T-cell (primary cell): ENCODE data around the gene COL8A1. TPM values are rescaled to one million over a fixed set of nuclear protein-coding genes. Genes with fewer than 3 reads are reported as not detected.

Source experiments
- ATAC-seq, 4 experiments: fragments of 200-7000 bp in 3 of 4; fragments of 150-1000 bp in 1 of 4; cut with Tn5 transposase; replicated peaks in 1 of 4; 1 replicate in 3 of 4; 2 replicates in 1 of 4; pipeline ENCODE4 v1.10.0; 2021; ENCODE audit warnings: moderate library complexity in 3 of 4, mild to moderate bottlenecking in 2 of 4, moderate number of reproducible peaks in 1 of 4
- CTCF ChIA-PET, 2 donors: fragments of 300-600 bp; sonication (Branson Sonifier 250); formaldehyde crosslinking; loops; one replicate each; lab custom pipeline; 2022; ENCODE audit warnings: antibody characterized with exemption in 2 of 2; lab: Charles Lee
- POLR2A ChIA-PET, 2 donors: fragments of 300-600 bp; sonication (Branson Sonifier 250); formaldehyde crosslinking; loops; one replicate each; lab custom pipeline; 2022; ENCODE audit warnings: antibody characterized with exemption in 2 of 2; lab: Charles Lee
- DNase-seq, 35 experiments: peaks; one replicate each; pipeline versions ENCODE4 v3.0.0 to v3.0.0-alpha.2; 2013 to 2023
- H3K27ac ChIP-seq: one replicate; pipeline ENCODE4 v1.5.1; 2013; ENCODE audit warnings: low read length
- H3K27me3 ChIP-seq, 2 experiments: replicated peaks in 1 of 2; 1 replicate in 1 of 2; 2 replicates in 1 of 2; pipeline versions ENCODE4 v1.6.1 to v1.7.0; 2013; ENCODE audit warnings: low read length in 1 of 2, mixed read lengths in 1 of 2; ENCODE audit not compliant: control insufficient read depth in 2 of 2, insufficient read depth in 2 of 2; ENCODE audit errors: extremely low read depth in 1 of 2
- H3K36me3 ChIP-seq, 2 donors: 1 replicate in 1 of 2; 2 replicates in 1 of 2; pipeline versions ENCODE4 v1.6.1 to v1.7.0; 2013; ENCODE audit warnings: low read length in 1 of 2; ENCODE audit not compliant: control insufficient read depth in 2 of 2, insufficient read depth in 1 of 2; ENCODE audit errors: extremely low read depth in 1 of 2
- H3K4me1 ChIP-seq, 2 experiments: 1 replicate in 1 of 2; 2 replicates in 1 of 2; pipeline versions ENCODE4 v1.6.1 to v1.7.0; 2013; ENCODE audit warnings: low read length in 2 of 2, mixed read lengths in 1 of 2; ENCODE audit not compliant: insufficient read depth in 2 of 2, control insufficient read depth in 1 of 2; ENCODE audit errors: extremely low read depth in 1 of 2
- H3K4me3 ChIP-seq, 2 donors: 1 replicate in 1 of 2; 2 replicates in 1 of 2; pipeline versions ENCODE4 v1.5.1 to v1.7.0; 2013; ENCODE audit warnings: mild to moderate bottlenecking in 2 of 2, low read length in 1 of 2, moderate library complexity in 1 of 2; ENCODE audit not compliant: control insufficient read depth in 1 of 2; ENCODE audit errors: extremely low read depth in 1 of 2
- H3K9me3 ChIP-seq: 2 replicates; pipeline ENCODE4 v1.7.0; 2013
- H3K27ac Mint-ChIP-seq, 2 donors: one replicate each; pipeline ENCODE4 v1.8.0; 2020 to 2021; ENCODE audit warnings: mild to moderate bottlenecking in 2 of 2, mixed read lengths in 2 of 2
- H3K27me3 Mint-ChIP-seq, 2 donors: one replicate each; pipeline ENCODE4 v1.8.0; 2021 to 2022; ENCODE audit warnings: mixed read lengths in 2 of 2
- H3K36me3 Mint-ChIP-seq: one replicate; pipeline ENCODE4 v1.8.0; 2021; ENCODE audit warnings: mixed read lengths
- H3K4me1 Mint-ChIP-seq, 3 donors: one replicate each; pipeline ENCODE4 v1.8.0; 2020 to 2022; ENCODE audit warnings: mixed read lengths in 3 of 3, mild to moderate bottlenecking in 1 of 3
- H3K4me3 Mint-ChIP-seq, 3 donors: one replicate each; pipeline ENCODE4 v1.8.0; 2020 to 2022; ENCODE audit warnings: mild to moderate bottlenecking in 3 of 3, mixed read lengths in 3 of 3, moderate library complexity in 3 of 3
- H3K9me3 Mint-ChIP-seq, 3 donors: one replicate each; pipeline ENCODE4 v1.8.0; 2020 to 2022; ENCODE audit warnings: mixed read lengths in 3 of 3
- WGBS: methylation state at CpG from one replicate; pipeline ENCODE4 v1.1.5; 2013; ENCODE audit warnings: missing lambda C conversion rate; ENCODE audit not compliant: insufficient coverage; 5-methylcytosine and 5-hydroxymethylcytosine counted together
- total RNA-seq, 35 experiments: library from RNA in 6 of 35; stranded (reverse) in 6 of 35; fragments of 120-200 nt in 1 of 35; gene quantifications; one replicate each; pipeline versions ENCODE4 v1.2.1 to v1.2.4 and lab custom pipeline; 2013 to 2026

The COL8A1 gene
- total RNA-seq, 5 donors from 2014 or later (not counting 1 experiment from before 2014, with no cell fraction given) = 0.12 to 0.36 (median 0.15) TPM

GRCh38 chr3:99644017-99644416 is 5.6 kb downstream of the COL8A1 start:
- ChIA-PET CTCF (no interaction called here), POLR2A (no interaction called here)
- Histone ChIP-seq H3K9me3 (no peaks in the 10 kb centered on the region), H3K27me3 (peaks cover 0 to 4% of the 10 kb centered on the region in 2 experiments), H3K36me3 (no peaks in the 10 kb centered on the region), H3K27ac (no peak overlapping the region), H3K4me1 (no peaks in the 10 kb centered on the region), H3K4me3 (no peak overlapping the region)
- no peak overlapping the region for H3K4me3 Mint-ChIP-seq
- DNase-seq = no peak
- no peak overlapping the region for H3K27ac Mint-ChIP-seq
- no peaks in the 10 kb centered on the region for H3K36me3 Mint-ChIP-seq
- H3K9me3 Mint-ChIP-seq = no peaks in the 10 kb centered on the region
- peaks cover 0 to under 1% (median 0%) of the 10 kb centered on the region in 3 donors for H3K4me1 Mint-ChIP-seq
- no peak for ATAC-seq
- peaks cover 10 to 28% of the 10 kb centered on the region in 2 donors for H3K27me3 Mint-ChIP-seq

- POLR2A ChIA-PET = no interaction called here
- H3K27me3 ChIP-seq = peaks cover 0 to 4% of the 10 kb centered on the region in 2 experiments
- no peak overlapping the region for H3K4me3 ChIP-seq
- H3K9me3 Mint-ChIP-seq = no peaks in the 10 kb centered on the region
- no peaks in the 10 kb centered on the region for H3K4me1 ChIP-seq
- CTCF ChIA-PET = no interaction called here
- H3K27ac ChIP-seq = no peak overlapping the region
- no peak for ATAC-seq
- H3K4me1 Mint-ChIP-seq = no peaks in the 10 kb centered on the region
- no peaks in the 10 kb centered on the region for H3K36me3 ChIP-seq
- no peaks in the 10 kb centered on the region for H3K36me3 Mint-ChIP-seq
- WGBS = no CpG with 5 or more reads among the region's 3 CpGs
- no peak for DNase-seq
- no peak overlapping the region for H3K4me3 Mint-ChIP-seq
- H3K27ac Mint-ChIP-seq = no peak overlapping the region
- peaks cover 8 to 27% of the 10 kb centered on the region in 2 donors for H3K27me3 Mint-ChIP-seq
- no peaks in the 10 kb centered on the region for H3K9me3 ChIP-seq
Observed at GRCh38 chr3:99644746-99645145, 6.4 kb downstream of the COL8A1 start.

GRCh38 chr3:99645277-99646106 is 7.1 kb downstream of the COL8A1 start:
- H3K4me1 ChIP-seq = no peaks in the 10 kb centered on the region
- H3K9me3 ChIP-seq = no peaks in the 10 kb centered on the region
- H3K4me3 Mint-ChIP-seq = no peak overlapping the region
- ATAC-seq (no peak), DNase-seq (no peak)
- 100% methylated on average over 1 of the region's 5 CpGs for WGBS
- H3K27me3 Mint-ChIP-seq = peaks cover 5 to 25% of the 10 kb centered on the region in 2 donors
- H3K27ac ChIP-seq = no peak overlapping the region
- ChIA-PET CTCF (no interaction called here), POLR2A (no interaction called here)
- H3K9me3 Mint-ChIP-seq = no peaks in the 10 kb centered on the region
- peaks cover 0 to under 1% of the 10 kb centered on the region in 2 experiments for H3K27me3 ChIP-seq
- no peak overlapping the region for H3K27ac Mint-ChIP-seq
- H3K36me3 ChIP-seq = no peaks in the 10 kb centered on the region
- H3K36me3 Mint-ChIP-seq = no peaks in the 10 kb centered on the region
- no peaks in the 10 kb centered on the region for H3K4me1 Mint-ChIP-seq
- H3K4me3 ChIP-seq = no peak overlapping the region

- WGBS = no CpG with 5 or more reads among the region's 1 CpG
- ChIA-PET POLR2A (no interaction called here), CTCF (no interaction called here)
- ATAC-seq = no peak
- Histone ChIP-seq H3K36me3 (no peaks in the 10 kb centered on the region), H3K4me3 (no peak overlapping the region), H3K4me1 (no peaks in the 10 kb centered on the region), H3K27me3 (no peaks in the 10 kb centered on the region), H3K27ac (no peak overlapping the region), H3K9me3 (no peaks in the 10 kb centered on the region)
- Mint-ChIP-seq H3K36me3 (no peaks in the 10 kb centered on the region), H3K4me3 (no peak overlapping the region), H3K9me3 (no peaks in the 10 kb centered on the region), H3K27ac (no peak overlapping the region), H3K4me1 (no peaks in the 10 kb centered on the region), H3K27me3 (peaks cover 2 to 19% of the 10 kb centered on the region in 2 donors)
- DNase-seq = no peak
Observed at GRCh38 chr3:99646107-99646435, 7.7 kb downstream of the COL8A1 start.

- H3K4me3 Mint-ChIP-seq = no peak overlapping the region
- Histone ChIP-seq H3K4me1 (no peaks in the 10 kb centered on the region), H3K27ac (no peak overlapping the region), H3K36me3 (no peaks in the 10 kb centered on the region), H3K9me3 (no peaks in the 10 kb centered on the region), H3K4me3 (no peak overlapping the region), H3K27me3 (no peaks in the 10 kb centered on the region)
- H3K4me1 Mint-ChIP-seq = no peaks in the 10 kb centered on the region
- no peak overlapping the region for H3K27ac Mint-ChIP-seq
- ChIA-PET CTCF (no interaction called here), POLR2A (no interaction called here)
- H3K27me3 Mint-ChIP-seq = peaks cover 2 to 9% of the 10 kb centered on the region in 2 donors
- no peaks in the 10 kb centered on the region for H3K36me3 Mint-ChIP-seq
- no peak for DNase-seq
- no peaks in the 10 kb centered on the region for H3K9me3 Mint-ChIP-seq
- ATAC-seq = no peak
- WGBS = no CpG with 5 or more reads among the region's 3 CpGs
Observed at GRCh38 chr3:99647081-99647480, 8.7 kb downstream of the COL8A1 start.

- Histone ChIP-seq H3K9me3 (no peaks in the 10 kb centered on the region), H3K36me3 (no peaks in the 10 kb centered on the region), H3K4me3 (no peak overlapping the region), H3K4me1 (no peaks in the 10 kb centered on the region), H3K27ac (no peak overlapping the region), H3K27me3 (no peaks in the 10 kb centered on the region)
- no peak for DNase-seq
- H3K27ac Mint-ChIP-seq = no peak overlapping the region
- ChIA-PET CTCF (no interaction called here), POLR2A (no interaction called here)
- H3K4me1 Mint-ChIP-seq = no peaks in the 10 kb centered on the region
- H3K9me3 Mint-ChIP-seq = no peaks in the 10 kb centered on the region
- no peaks in the 10 kb centered on the region for H3K36me3 Mint-ChIP-seq
- no peak for ATAC-seq
- H3K4me3 Mint-ChIP-seq = no peak overlapping the region
- 60% methylated on average over 1 of the region's 5 CpGs for WGBS
- H3K27me3 Mint-ChIP-seq = peaks cover 2 to 9% of the 10 kb centered on the region in 2 donors
Observed at GRCh38 chr3:99648101-99648500, 9.7 kb downstream of the COL8A1 start.
